Ishikawa (cell line): ENCODE measurements around the gene ADGRF4.

Source experiments
- CEBPB ChIP-seq: IDR thresholded peaks from 2 replicates; pipeline ENCODE4 v1.6.1; 2012
- CREB1 ChIP-seq: IDR thresholded peaks from 2 replicates; pipeline ENCODE4 v1.6.1; 2012; ENCODE audit warnings: low read depth
- EGR1 ChIP-seq: IDR thresholded peaks from 2 replicates; pipeline ENCODE4 v1.6.1; 2012
- EP300 ChIP-seq: IDR thresholded peaks from 2 replicates; pipeline ENCODE4 v1.6.1; 2012; ENCODE audit warnings: borderline replicate concordance
- FOXM1 ChIP-seq: IDR thresholded peaks from 2 replicates; pipeline ENCODE4 v1.6.1; 2012; ENCODE audit warnings: low read depth, borderline replicate concordance
- MAX ChIP-seq: IDR thresholded peaks from 2 replicates; pipeline ENCODE4 v1.6.1; 2012
- RAD21 ChIP-seq: IDR thresholded peaks from 2 replicates; pipeline ENCODE4 v1.6.1; 2012; ENCODE audit warnings: low read depth
- REST ChIP-seq: IDR thresholded peaks from 2 replicates; pipeline ENCODE4 v1.6.1; 2012; ENCODE audit warnings: low read depth, mild to moderate bottlenecking
- TAF1 ChIP-seq: IDR thresholded peaks from 2 replicates; pipeline ENCODE4 v1.6.1; 2012; ENCODE audit warnings: low read depth, mild to moderate bottlenecking
- TCF12 ChIP-seq: IDR thresholded peaks from 2 replicates; pipeline ENCODE4 v1.6.1; 2012; ENCODE audit warnings: low read depth
- USF1 ChIP-seq: IDR thresholded peaks from 2 replicates; pipeline ENCODE4 v1.6.1; 2012
- YY1 ChIP-seq: IDR thresholded peaks from 2 replicates; pipeline ENCODE4 v1.6.1; 2012; ENCODE audit warnings: low read depth

- TF ChIP-seq EGR1: no peak
- TF ChIP-seq CREB1: no peak
- no peak for TF ChIP-seq REST
- TF ChIP-seq TAF1: no peak
- no peak for TF ChIP-seq EP300
- TF ChIP-seq YY1: no peak
- TF ChIP-seq RAD21: no peak
- no peak for TF ChIP-seq CEBPB
- TF ChIP-seq FOXM1: no peak
- TF ChIP-seq MAX: no peak
- no peak for TF ChIP-seq USF1
- TF ChIP-seq TCF12: no peak
Measured at GRCh38 chr6:47759364-47759763, 61.0 kb downstream of the ADGRF4 start.
